Fibroblast of gingiva (primary cell): ENCODE measurements around the gene CCRL2.
A peak's percentile ranks its signal among the peaks of the same experiment; 100 is the strongest.

Experiments
- DNase-seq: peaks from one replicate; pipeline ENCODE4 v3.0.0-alpha.2; 2011; ENCODE audit warnings: low read depth

Gene CCRL2, protein sequence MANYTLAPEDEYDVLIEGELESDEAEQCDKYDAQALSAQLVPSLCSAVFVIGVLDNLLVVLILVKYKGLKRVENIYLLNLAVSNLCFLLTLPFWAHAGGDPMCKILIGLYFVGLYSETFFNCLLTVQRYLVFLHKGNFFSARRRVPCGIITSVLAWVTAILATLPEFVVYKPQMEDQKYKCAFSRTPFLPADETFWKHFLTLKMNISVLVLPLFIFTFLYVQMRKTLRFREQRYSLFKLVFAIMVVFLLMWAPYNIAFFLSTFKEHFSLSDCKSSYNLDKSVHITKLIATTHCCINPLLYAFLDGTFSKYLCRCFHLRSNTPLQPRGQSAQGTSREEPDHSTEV

DNA sequence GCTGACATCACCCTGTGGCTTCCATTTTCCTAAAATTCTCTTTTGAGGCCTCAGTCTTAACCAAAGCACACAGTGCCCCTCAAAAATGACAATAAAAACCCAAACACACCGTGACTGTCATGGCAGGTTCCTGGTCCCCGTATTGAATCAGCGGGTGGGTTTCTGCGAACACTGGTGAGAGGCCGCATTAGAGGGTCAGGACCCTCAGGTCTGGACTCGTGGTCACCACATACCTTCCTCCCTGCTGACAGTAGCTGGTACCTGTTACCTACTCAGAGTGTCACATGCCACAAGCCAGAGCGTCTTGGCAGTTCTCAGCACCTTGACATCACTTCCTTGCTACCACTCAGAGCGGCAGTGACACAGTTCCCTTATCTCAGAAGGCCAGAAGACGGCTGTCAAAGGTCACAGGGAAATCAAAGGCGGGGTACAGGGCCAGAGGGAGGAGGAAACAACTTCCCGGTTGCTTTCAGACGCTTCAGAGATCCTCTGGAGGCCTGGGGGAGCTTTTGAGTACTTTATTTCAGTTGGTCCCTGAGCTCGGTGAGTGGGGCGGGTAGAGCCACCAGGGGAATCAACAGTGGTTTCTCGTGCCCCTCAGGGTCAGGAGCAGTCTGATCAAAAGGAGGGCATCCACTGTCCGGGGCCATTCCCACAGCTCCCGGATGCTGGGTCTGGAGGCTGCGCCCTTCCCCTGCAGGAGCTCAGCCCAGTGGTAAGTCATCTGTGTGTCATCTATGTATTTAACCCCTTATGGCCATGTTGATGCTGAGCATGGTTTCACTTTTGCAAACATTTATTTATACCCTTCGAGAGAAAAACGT is at the start of gene CCRL2, which contains the start of gene CCR5AS:
TSS of gene CCRL2 (plus strand) at position 472 of the 824 bp plus-strand sequence. CDS start 821 bp downstream, outside the sequence.
TSS of gene CCR5AS (minus strand) at position 279 of the 824 bp plus-strand sequence.
- DNase-seq = peak; percentile 46

DNA sequence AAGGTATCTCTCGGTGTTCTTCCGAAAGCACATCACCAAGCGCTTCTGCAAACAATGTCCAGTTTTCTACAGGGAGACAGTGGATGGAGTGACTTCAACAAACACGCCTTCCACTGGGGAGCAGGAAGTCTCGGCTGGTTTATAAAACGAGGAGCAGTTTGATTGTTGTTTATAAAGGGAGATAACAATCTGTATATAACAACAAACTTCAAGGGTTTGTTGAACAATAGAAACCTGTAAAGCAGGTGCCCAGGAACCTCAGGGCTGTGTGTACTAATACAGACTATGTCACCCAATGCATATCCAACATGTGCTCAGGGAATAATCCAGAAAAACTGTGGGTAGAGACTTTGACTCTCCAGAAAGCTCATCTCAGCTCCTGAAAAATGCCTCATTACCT is 48.6 kb upstream of the CCRL2 start:
- no peak for DNase-seq

GRCh38 chr3:46359733-46360493 is 47.1 kb upstream of the CCRL2 start:
- DNase-seq = peak; percentile 41

GRCh38 chr3:46360907-46361306 is 46.2 kb upstream of the CCRL2 start:
- DNase-seq = no peak

GRCh38 chr3:46361408-46362283 is 45.4 kb upstream of the CCRL2 start:
- peak; percentile 10 for DNase-seq

GRCh38 chr3:46365041-46365440 is 42.0 kb upstream of the CCRL2 start:
- no peak for DNase-seq

- no peak for DNase-seq
Measured at GRCh38 chr3:46365737-46366524, 41.1 kb upstream of the CCRL2 start.

GRCh38 chr3:46367811-46368210 is 39.2 kb upstream of the CCRL2 start:
- no peak for DNase-seq

GRCh38 chr3:46368569-46368968 is 38.5 kb upstream of the CCRL2 start:
- DNase-seq = no peak

GRCh38 chr3:46369151-46369550 is 37.9 kb upstream of the CCRL2 start:
- DNase-seq = no peak

DNA sequence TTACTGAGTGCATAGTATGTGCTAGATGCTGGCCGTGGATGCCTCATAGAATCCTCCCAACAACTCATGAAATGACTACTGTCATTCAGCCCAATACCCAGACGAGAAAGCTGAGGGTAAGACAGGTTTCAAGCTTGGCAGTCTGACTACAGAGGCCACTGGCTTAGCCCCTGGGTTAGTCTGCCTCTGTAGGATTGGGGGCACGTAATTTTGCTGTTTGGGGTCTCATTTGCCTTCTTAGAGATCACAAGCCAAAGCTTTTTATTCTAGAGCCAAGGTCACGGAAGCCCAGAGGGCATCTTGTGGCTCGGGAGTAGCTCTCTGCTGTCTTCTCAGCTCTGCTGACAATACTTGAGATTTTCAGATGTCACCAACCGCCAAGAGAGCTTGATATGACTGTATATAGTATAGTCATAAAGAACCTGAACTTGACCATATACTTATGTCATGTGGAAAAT is 37.4 kb upstream of the CCRL2 start:
- DNase-seq = no peak

DNA sequence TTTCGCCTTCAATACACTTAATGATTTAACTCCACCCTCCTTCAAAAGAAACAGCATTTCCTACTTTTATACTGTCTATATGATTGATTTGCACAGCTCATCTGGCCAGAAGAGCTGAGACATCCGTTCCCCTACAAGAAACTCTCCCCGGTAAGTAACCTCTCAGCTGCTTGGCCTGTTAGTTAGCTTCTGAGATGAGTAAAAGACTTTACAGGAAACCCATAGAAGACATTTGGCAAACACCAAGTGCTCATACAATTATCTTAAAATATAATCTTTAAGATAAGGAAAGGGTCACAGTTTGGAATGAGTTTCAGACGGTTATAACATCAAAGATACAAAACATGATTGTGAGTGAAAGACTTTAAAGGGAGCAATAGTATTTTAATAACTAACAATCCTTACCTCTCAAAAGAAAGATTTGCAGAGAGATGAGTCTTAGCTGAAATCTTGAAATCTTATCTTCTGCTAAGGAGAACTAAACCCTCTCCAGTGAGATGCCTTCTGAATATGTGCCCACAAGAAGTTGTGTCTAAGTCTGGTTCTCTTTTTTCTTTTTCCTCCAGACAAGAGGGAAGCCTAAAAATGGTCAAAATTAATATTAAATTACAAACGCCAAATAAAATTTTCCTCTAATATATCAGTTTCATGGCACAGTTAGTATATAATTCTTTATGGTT is 36.1 kb upstream of the CCRL2 start, which contains the start of gene CCR5:
TSS of gene CCR5 (plus strand) at position 108 of the 680 bp plus-strand sequence. CDS start 1,957 bp downstream, outside the sequence.
- no peak for DNase-seq

DNA sequence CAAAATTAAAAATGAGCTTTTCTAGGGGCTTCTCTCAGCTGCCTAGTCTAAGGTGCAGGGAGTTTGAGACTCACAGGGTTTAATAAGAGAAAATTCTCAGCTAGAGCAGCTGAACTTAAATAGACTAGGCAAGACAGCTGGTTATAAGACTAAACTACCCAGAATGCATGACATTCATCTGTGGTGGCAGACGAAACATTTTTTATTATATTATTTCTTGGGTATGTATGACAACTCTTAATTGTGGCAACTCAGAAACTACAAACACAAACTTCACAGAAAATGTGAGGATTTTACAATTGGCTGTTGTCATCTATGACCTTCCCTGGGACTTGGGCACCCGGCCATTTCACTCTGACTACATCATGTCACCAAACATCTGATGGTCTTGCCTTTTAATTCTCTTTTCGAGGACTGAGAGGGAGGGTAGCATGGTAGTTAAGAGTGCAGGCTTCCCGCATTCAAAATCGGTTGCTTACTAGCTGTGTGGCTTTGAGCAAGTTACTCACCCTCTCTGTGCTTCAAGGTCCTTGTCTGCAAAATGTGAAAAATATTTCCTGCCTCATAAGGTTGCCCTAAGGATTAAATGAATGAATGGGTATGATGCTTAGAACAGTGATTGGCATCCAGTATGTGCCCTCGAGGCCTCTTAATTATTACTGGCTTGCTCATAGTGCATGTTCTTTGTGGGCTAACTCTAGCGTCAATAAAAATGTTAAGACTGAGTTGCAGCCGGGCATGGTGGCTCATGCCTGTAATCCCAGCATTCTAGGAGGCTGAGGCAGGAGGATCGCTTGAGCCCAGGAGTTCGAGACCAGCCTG is 35.3 kb upstream of the CCRL2 start:
- no peak for DNase-seq

GRCh38 chr3:46372492-46373359 is 34.3 kb upstream of the CCRL2 start:
- DNase-seq = peak; percentile 11

- no peak for DNase-seq
Measured at GRCh38 chr3:46374755-46375154, 32.3 kb upstream of the CCRL2 start.

- DNase-seq = no peak
Measured at GRCh38 chr3:46375218-46375617, 31.8 kb upstream of the CCRL2 start.

DNA sequence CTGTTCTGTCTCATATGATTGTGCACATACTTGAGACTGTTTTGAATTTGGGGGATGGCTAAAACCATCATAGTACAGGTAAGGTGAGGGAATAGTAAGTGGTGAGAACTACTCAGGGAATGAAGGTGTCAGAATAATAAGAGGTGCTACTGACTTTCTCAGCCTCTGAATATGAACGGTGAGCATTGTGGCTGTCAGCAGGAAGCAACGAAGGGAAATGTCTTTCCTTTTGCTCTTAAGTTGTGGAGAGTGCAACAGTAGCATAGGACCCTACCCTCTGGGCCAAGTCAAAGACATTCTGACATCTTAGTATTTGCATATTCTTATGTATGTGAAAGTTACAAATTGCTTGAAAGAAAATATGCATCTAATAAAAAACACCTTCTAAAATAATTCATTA is 31.2 kb upstream of the CCRL2 start:
- DNase-seq = no peak

GRCh38 chr3:46378426-46378942 is 28.6 kb upstream of the CCRL2 start:
- DNase-seq = peak; percentile 44
